ENCODE results near the gene ACAD9.
"Not testable (repeated sequence)": the region's sequence is repeated elsewhere in the genome, so short reads cannot be mapped to it uniquely, and the experiment has no call there.

ACAD9 gene

DNA sequence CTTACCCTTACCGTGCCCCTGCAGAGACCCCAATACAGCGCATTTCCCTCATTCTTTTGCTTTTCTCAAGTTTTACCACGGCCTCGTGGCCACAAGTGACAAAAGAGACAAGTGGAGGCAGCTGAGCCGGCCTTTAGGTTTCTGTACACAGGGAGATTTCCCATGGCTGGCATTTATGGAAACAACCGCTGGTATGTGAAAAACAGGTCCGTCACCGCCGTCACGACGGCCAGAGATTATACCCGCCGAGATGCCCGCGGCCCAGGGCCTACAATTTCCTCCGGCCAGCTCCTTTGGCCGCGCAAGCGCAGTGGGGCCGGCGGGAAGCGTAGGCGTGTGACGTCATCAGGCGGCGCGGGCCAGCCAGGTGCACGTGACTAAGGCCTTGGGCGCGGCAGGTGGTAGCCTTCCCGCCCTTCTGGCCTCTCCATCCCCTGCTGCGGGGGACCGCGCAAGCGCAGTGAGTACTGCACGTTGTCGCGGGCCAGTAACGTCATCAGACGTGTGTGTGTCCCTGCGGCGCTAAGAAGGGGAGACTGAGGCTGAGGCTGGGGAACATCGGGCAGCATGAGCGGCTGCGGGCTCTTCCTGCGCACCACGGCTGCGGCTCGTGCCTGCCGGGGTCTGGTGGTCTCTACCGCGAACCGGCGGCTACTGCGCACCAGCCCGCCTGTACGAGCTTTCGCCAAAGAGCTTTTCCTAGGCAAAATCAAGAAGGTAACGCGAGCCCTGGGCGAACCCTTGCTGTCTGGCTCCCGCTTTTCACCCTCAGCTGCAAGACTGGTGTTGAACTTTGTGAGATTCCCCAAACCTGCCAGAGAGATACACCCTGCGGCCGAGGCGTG is at the start of gene ACAD9:
Gene ACAD9, plus strand, starts transcription at position 496 of the 845 bp plus-strand sequence. Its CDS starts 72 bp downstream, at position 568.
- peak; percentile 99 for DNase-seq (ENCODE audit: low read depth in 1 of 2, low spot score in 1 of 2)
- TF ChIP-seq JUND (IDR thresholded peaks at IDR 0.05; ENCODE audit: low read depth), result no peak
- in situ Hi-C loops (cut with HindIII; ENCODE audit: low pct_unique_long_range_greater_than_20kb, low sequenced_read_pairs), result no loop called here

DNA sequence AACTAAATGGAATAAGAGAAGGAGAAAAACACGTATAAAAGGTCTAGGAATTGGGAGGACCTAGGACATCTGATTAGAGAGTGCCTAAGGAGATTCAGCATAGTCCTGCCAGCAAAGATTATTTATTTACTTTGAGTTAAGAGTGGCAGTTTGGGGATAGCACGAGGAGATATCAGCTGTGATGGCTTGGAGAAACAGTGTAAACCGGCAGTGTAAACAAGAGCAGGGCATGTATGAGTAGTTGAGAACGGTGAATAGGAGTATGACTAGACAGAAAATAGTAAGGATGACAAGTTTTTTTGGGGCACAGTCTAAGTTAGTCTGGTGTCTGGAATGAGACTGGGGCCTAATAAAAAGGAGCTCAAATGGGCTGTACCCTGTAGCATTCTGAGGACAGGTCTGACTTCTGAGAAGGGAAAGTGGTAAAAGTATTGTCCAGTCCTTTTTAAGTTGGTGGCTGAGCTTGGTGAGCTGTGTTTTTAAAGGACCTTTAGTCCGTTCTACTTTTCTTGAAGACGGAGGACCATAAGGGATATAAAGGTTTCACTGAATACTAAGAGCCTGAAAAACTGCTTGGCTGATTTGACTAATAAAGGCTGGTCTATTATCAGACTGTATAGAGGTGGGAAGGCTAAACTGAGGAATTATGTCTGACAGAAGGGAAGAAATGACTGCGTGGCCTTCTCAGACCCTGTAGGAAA is 49.3 kb upstream of the ACAD9 start:
- in situ Hi-C loops (cut with HindIII; ENCODE audit: low pct_unique_long_range_greater_than_20kb, low sequenced_read_pairs), result not testable (repeated sequence)

DNA sequence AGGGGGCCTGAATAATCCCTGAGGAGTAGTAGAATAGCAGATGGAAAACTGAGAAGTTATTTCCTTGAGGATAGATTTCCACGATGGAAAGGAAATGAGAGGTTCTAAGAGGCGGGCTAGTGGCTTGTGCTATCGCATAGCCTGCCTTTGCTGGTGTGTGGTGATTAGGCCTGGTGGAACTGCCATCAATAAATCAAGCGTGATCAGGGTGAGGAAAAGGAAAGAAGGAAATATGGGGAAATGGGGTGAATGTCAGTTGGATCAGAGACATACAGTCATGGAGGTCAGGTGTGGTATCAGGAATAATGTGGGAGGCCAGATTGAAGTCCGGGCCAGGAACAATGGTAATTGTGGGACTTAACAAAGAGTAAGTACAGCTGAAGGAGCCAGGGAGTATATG is 48.7 kb upstream of the ACAD9 start:
- in situ Hi-C loops (cut with HindIII; ENCODE audit: low pct_unique_long_range_greater_than_20kb, low sequenced_read_pairs); DNase-seq (ENCODE audit: low read depth in 1 of 2, low spot score in 1 of 2): not testable (repeated sequence)

More for the DNA sequence above, 49.3 kb upstream of the ACAD9 start:
- not testable (repeated sequence) for DNase-seq (ENCODE audit: low read depth in 1 of 2, low spot score in 1 of 2)

GRCh38 chr3:128832979-128833378 is 46.4 kb upstream of the ACAD9 start:
- DNase-seq (ENCODE audit: low read depth in 1 of 2, low spot score in 1 of 2); in situ Hi-C loops (cut with HindIII; ENCODE audit: low pct_unique_long_range_greater_than_20kb, low sequenced_read_pairs): not testable (repeated sequence)

DNA sequence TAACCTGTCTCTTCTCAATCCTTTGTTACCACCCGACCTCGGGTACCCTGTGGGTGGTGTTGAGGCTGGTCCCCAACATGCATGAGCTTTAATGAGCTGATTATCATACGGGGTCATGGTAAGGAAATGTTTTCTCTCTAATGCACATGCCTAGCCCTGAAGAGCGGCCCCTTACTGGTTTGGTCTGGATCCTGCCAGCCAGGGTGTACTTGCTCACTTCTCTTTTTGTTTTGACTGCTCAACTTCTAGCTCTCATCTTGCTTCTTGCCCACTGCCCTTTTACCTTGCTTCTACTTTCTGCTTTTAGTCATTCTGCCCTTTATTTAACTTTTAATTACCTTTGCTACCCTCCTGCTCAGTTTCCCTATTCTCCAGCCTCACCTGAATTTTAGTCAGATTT is 44.3 kb upstream of the ACAD9 start:
- in situ Hi-C loops (cut with HindIII; ENCODE audit: low pct_unique_long_range_greater_than_20kb, low sequenced_read_pairs), result no loop called here

GRCh38 chr3:128841926-128842920 is 37.2 kb upstream of the ACAD9 start:
- no peak for TF ChIP-seq JUND (IDR thresholded peaks at IDR 0.05; ENCODE audit: low read depth)
- in situ Hi-C loops (cut with HindIII; ENCODE audit: low pct_unique_long_range_greater_than_20kb, low sequenced_read_pairs), result no loop called here
- no peak for DNase-seq (ENCODE audit: low read depth in 1 of 2, low spot score in 1 of 2)

More for the DNA sequence above, 44.3 kb upstream of the ACAD9 start:
- TF ChIP-seq JUND (IDR thresholded peaks at IDR 0.05; ENCODE audit: low read depth), result no peak
- DNase-seq (ENCODE audit: low read depth in 1 of 2, low spot score in 1 of 2), result no peak

DNA sequence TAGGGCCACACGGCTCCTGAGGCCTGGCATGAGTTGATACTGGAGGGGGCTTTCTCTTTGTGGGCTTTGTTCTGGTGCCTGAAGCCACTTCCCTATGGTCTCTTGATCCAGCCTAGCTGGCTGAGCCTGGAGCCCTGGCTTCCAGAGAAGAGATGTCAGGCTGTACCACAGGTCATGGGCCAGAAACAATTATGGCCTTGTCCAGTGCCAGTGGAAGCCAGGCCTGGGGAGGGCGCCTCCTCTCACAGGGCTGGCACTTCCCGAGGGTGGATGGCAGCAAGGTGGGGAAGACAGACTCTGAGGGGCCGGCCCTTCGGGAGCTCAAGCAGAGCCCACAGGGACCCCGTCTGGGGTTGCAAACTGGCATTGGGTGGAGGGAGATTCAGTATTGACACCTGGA is 34.9 kb upstream of the ACAD9 start:
- no peak for TF ChIP-seq JUND (IDR thresholded peaks at IDR 0.05; ENCODE audit: low read depth)
- in situ Hi-C loops (cut with HindIII; ENCODE audit: low pct_unique_long_range_greater_than_20kb, low sequenced_read_pairs), result no loop called here
- no peak for DNase-seq (ENCODE audit: low read depth in 1 of 2, low spot score in 1 of 2)

DNA sequence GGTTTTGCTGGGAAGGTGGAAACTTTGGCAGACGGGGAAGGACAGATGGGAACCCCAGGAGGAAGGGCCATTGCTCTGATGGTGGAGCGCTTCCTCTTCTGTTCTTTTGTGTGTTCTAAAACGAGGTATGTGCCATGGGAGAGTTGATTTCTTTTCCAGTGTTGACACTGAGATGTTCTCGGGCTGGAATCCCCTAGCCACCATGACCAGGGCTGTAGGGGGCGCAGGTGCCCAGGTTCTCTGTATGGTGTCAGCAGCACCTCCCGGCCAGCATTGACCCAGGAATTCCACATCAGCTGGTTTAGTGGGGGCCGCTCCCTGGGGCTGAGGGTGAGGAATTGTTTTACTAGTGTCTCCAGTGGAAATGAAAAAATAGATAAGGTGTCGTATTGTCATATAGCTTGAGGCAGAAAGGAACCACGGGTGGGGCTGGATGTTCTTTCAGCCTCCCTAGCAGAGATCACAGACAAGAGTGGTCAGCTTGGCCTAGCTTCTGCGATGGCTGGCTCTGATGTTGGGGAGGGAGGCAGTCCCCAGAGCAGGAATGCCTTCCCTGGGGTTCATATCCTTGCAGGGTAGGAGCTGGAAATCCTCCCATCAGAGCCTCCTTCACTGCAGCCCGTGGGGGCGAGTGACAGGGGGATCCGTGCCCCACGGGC is 34.2 kb upstream of the ACAD9 start:
- TF ChIP-seq JUND (IDR thresholded peaks at IDR 0.05; ENCODE audit: low read depth), result no peak
- DNase-seq (ENCODE audit: low read depth in 1 of 2, low spot score in 1 of 2), result no peak
- in situ Hi-C loops (cut with HindIII; ENCODE audit: low pct_unique_long_range_greater_than_20kb, low sequenced_read_pairs), result no loop called here

DNA sequence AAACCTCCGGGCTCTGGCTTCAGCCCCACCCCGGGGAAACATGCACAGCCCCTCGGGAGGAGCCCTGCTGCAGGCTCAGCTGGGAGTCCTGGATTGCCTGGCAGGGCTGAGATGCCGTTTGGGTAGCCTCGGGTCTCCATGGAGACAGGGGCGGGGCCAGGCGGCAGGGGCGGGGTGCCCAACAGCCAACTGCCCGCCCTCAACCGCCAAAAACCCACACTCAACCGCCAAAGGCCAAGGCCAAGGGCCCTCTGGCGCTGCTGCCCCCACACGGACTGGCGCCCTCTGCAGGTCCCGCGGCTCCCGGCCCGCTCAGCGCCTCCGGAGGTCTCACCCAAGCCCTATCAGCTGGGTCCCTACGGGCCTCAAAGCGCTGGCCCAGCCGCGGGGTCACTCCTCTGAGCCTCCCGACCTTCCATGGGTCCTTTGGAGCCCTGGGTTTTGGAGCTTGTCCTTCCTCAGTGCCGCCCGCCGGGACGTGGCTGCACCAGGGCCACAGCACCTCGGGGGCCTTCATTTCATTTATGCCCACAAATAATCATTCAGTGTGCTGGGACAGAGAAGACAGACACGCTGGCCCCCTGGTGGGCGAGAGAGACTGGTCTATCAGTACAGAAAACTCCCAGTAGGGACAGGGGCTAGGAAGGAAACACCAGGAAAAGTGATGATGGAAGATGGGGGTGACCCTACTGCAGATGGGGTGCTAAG is 33.5 kb upstream of the ACAD9 start:
- TF ChIP-seq JUND (IDR thresholded peaks at IDR 0.05; ENCODE audit: low read depth), result no peak
- in situ Hi-C loops (cut with HindIII; ENCODE audit: low pct_unique_long_range_greater_than_20kb, low sequenced_read_pairs), result no loop called here
- peak in 1 of 2 experiments; percentile 34 for DNase-seq (ENCODE audit: low read depth in 1 of 2, low spot score in 1 of 2)

DNA sequence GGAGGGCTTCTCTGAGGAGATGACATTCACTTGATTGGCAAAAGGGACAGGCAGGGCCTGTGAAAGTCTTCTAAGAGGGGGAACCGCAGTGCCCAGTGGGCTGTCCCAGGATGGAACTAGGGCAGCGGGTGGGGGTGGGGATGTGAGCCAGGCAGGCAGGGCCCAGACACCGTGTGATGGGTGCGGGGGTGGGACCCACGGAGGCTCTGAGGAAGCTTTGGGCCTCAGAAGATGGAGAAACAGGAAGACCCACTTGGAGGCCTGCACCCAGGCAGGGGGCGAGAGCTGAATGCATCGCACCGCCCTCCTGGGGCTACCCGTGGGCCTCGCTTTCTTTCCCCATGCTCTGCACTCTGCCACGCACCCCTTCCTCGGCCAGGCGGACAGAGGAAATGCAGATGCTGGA is 32.9 kb upstream of the ACAD9 start:
- no peak for TF ChIP-seq JUND (IDR thresholded peaks at IDR 0.05; ENCODE audit: low read depth)
- in situ Hi-C loops (cut with HindIII; ENCODE audit: low pct_unique_long_range_greater_than_20kb, low sequenced_read_pairs), result no loop called here
- no peak for DNase-seq (ENCODE audit: low read depth in 1 of 2, low spot score in 1 of 2)

GRCh38 chr3:128847666-128848370 is 31.6 kb upstream of the ACAD9 start:
- in situ Hi-C loops (cut with HindIII; ENCODE audit: low pct_unique_long_range_greater_than_20kb, low sequenced_read_pairs), result no loop called here
- no peak for DNase-seq (ENCODE audit: low read depth in 1 of 2, low spot score in 1 of 2)
- TF ChIP-seq JUND (IDR thresholded peaks at IDR 0.05; ENCODE audit: low read depth), result no peak

Data from T47D (cell line).